HG02981 (cell line): ENCODE results near the gene ASCC1.

ENCODE experiments used
- ATAC-seq: cut with Tn5 transposase; IDR thresholded peaks from one replicate; pipeline ENCODE4 v1.9.1; 2021; ENCODE audit warnings: mild to moderate bottlenecking, moderate library complexity; ENCODE audit not compliant: unreplicated experiment

Gene ASCC1

GRCh38 chr10:72105098-72105475 lies 111.0 kb downstream of the ASCC1 start:
- no peak for ATAC-seq

- ATAC-seq = no peak
Observed at GRCh38 chr10:72104472-72105097, 111.5 kb downstream of the ASCC1 start.

- no peak for ATAC-seq
Observed at GRCh38 chr10:72099600-72099921, 116.5 kb downstream of the ASCC1 start.

GRCh38 chr10:72098836-72099599 lies 117.1 kb downstream of the ASCC1 start:
- no peak for ATAC-seq

GRCh38 chr10:72098301-72098835 lies 117.7 kb downstream of the ASCC1 start:
- ATAC-seq = no peak

GRCh38 chr10:72097448-72098300 lies 118.4 kb downstream of the ASCC1 start:
- no peak for ATAC-seq

- ATAC-seq = no peak
Observed at GRCh38 chr10:72096115-72097000, 119.7 kb downstream of the ASCC1 start.

- ATAC-seq = no peak
Observed at GRCh38 chr10:72095195-72095594, 120.9 kb downstream of the ASCC1 start.

GRCh38 chr10:72094574-72094973 lies 121.5 kb downstream of the ASCC1 start:
- no peak for ATAC-seq

- ATAC-seq = no peak
Observed at GRCh38 chr10:72093450-72093849, 122.6 kb downstream of the ASCC1 start.

GRCh38 chr10:72092987-72093386 lies 123.1 kb downstream of the ASCC1 start:
- ATAC-seq = no peak

GRCh38 chr10:72092171-72092924 lies 123.7 kb downstream of the ASCC1 start:
- no peak for ATAC-seq

- no peak for ATAC-seq
Observed at GRCh38 chr10:72090326-72090725, 125.8 kb downstream of the ASCC1 start.

- no peak for ATAC-seq
Observed at GRCh38 chr10:72089618-72090017, 126.5 kb downstream of the ASCC1 start.

- ATAC-seq = no peak
Observed at GRCh38 chr10:72088889-72089575, 127.0 kb downstream of the ASCC1 start.

- ATAC-seq = no peak
Observed at GRCh38 chr10:72087969-72088888, 127.8 kb downstream of the ASCC1 start, which contains the start of gene SPOCK2. SPOCK2 (minus strand) TSS chr10:72088551; CDS start chr10:72088328, 223 bp downstream.

GRCh38 chr10:72087392-72087968 lies 128.6 kb downstream of the ASCC1 start:
- ATAC-seq = no peak
